Ramos (cell line): ENCODE results near the gene P2RX3.

Source experiments
- in situ Hi-C: fragments of 300-500 bp; cut with MboI; formaldehyde crosslinking; loops from one replicate; pipeline ENCODE4 v1.14.3; 2022; ENCODE audit warnings: low sequenced_read_pairs; ENCODE audit not compliant: unreplicated experiment

The P2RX3 gene

DNA sequence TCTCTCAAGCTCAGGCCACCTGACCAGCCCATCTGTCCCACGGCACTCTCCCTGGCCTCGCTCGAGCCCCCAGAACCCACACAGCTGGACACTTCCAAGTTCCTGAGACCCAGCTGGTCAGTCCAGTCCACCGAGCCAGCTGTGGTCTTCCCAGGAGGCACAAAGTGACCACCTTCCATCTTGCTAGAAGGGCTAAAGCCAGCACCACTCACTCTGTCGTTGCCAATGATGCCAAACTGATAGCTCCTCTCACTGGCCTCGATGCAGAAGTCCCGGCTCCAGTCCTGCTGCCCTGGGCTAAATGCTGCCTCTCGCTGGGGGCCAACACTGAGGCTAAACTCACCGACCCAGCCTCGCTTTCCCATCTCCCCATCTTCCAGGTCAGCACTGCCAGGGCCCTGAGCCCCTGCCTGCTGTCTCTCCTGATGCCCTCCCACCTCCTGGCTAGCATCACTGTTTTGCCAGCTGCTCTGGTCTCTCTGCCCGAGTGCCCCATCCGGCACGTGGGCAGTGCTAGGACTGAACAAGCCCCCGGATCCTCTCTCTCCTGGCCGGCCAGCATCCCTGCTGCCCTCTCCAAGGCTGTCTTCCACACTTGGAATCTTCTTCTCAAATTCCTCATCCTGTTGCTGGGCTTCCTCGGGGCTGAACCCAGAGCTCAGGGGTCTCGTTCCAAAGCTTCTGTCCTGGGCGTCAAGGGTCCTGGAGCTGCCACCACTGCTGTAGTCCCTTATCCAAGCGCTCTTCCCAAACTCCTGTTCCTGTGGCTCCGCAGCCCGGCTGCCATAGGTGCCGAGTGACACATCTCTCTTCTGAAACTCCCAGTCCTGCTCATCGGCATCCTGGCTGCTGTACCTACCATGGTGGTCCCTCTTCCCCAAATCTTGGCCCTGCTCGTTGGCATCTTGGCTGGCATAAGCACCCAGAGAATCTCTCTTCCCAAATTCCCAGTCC, 28.8 kb upstream of the P2RX3 start:
- in situ Hi-C loops, result no loop called here

DNA sequence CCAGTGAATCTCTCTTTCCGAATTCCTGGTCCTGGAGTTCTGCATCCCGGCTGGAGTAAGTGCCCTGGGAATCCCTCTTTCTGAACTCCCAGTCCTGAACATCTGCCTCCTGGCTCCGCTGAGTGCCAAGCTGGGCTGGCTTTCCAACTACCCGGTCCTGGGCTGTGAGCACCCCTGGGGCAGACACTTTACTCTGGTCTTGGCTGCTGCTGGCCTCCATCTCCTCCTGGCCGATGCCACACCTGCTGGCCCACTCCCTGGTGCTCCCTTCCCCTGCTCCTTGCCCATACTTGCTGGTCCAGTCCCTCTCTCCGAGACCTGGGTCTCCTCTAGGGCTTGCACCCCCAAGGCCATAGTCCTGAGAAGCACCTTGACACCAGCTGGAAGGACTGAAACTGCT, 28.1 kb upstream of the P2RX3 start:
- in situ Hi-C loops, result no loop called here

DNA sequence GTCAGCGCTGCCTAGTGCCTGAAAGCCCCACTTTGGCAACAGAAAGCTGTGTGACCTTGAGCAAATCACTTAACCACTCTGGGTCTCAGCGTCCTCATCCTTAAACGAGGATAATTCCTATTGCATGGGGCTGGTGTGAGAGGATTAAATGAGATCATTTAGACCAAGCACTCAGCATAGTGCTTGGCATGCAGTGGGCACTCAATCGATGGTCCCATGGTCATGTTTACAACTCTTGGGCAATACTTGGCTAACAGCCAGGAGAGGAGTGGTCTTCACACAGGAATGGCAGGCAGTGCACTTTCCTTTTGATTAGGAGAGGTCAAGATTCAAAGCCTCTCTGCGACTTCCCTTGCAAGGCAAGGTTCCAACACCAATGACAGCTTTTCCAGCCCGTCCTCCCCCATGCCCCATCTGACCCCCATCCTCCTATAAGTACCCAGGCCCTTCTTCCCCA, 27.5 kb upstream of the P2RX3 start:
- in situ Hi-C loops, result no loop called here

DNA sequence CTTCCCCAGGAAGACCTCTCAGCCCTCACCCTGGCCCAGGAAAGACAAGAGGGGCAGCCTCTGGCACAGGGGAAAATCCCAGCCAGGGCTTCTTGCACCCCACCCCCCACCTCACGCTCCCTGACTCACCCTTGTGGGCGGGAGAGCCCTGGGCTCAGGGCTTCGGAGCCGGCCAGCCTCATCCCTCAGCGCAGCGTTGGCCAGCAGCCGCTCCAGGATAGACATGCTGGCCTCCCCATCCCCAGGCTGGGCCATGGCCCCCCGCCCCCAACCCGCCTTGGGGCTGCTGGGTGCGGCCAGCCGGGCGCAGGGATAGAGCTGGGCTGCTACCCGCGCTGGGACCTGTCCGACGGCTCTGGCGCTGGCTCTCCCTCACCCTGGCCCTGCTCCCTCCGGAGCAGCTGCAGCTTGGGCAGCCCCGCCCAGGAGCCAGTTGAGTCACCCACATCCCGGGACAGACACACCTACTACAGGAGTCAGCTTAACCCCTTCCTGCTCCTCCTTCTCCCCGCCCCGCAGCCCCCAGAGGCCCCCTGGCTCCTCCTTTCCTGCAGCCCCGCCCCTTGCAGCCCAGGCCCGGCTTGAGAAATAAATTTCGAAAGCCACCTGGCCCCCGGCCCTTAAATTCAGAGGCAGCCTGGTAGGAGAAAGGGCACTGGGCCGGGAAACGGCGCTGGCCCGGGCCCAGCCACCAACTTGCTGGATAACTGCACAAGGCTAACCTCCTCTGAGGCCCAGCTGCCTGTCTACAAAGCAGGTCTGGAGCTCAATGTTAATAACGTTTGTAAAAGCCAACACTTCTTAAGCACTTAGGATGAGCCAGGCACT, 26.8 kb upstream of the P2RX3 start:
- in situ Hi-C loops, result no loop called here

DNA sequence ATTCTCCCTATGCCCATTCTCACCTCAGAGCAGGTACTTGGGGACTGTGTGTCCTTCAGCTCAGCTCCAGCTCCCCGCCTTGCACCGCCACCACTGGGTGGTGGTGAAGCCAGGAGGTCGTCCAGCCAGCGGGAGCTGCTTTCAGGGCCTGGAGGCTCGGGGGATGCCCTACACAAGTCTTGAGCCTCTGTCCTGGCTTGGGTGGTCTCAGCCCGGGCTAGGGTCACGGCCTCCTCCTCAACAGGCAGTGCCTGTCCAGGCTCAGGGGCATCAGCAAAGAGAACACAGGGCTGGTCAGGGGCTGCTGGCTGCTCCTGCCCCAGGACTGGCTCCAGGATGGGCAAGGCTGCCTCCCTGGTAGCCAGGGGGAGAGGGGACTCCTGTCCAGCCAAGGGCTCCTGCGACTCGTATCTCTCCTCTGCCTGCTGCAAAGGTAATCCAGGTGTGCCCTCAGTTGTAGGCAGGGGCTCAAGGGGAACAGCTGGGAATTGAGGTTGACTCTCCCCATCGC, 25.6 kb upstream of the P2RX3 start:
- in situ Hi-C loops, result no loop called here

DNA sequence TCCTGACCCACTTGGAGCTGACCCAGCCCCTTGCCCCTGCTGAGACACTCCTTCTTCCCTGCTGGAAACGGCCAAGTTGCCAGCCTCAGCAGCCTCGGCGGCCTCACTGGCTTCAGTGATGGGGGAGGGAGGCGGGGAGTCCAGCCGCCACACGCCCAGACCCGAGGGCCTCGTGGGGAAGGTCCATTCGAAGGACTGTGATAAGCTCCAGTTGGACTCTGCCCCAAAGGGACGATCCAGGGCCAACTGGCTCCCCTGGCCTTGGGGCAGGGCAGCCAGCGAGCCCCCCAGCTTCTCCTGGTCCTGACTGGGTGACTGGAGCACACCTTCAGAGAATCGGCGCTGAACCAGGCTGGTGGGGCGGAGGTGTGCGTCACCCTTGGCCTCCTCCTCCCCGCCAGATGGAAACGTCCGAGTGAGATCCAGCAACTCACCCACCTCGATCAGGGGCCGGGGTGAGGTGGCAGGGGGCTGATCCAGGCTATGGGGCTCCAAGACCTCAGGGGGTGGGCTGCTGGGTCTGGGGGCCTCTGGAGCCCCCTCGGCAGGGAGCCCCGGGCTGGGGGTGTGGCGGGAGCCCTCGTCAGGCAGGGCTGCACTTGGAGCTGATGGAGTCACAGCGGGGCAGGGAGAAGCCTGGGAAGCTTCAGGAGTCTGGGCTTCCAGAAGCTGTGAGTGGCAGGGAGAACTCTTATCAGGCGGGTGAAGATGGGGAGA, 24.9 kb upstream of the P2RX3 start:
- in situ Hi-C loops, result no loop called here

DNA sequence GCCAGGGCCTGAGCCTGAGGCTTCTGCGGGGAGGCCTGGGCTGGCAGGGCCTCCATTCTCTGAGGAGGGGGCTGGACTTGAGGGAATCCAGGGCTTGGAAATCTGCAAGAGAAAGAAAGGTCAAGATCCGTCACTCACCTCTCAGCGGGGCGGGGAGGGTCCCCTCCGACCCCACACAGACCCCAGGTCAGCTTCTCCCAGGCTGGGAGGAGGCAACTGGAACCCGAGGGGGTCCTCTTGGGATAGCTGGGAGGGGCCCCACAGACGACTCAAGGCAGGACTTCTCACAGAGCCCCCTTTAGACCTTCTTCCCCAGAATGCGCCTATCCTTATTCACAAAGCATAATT, 24.4 kb upstream of the P2RX3 start:
- in situ Hi-C loops, result no loop called here

DNA sequence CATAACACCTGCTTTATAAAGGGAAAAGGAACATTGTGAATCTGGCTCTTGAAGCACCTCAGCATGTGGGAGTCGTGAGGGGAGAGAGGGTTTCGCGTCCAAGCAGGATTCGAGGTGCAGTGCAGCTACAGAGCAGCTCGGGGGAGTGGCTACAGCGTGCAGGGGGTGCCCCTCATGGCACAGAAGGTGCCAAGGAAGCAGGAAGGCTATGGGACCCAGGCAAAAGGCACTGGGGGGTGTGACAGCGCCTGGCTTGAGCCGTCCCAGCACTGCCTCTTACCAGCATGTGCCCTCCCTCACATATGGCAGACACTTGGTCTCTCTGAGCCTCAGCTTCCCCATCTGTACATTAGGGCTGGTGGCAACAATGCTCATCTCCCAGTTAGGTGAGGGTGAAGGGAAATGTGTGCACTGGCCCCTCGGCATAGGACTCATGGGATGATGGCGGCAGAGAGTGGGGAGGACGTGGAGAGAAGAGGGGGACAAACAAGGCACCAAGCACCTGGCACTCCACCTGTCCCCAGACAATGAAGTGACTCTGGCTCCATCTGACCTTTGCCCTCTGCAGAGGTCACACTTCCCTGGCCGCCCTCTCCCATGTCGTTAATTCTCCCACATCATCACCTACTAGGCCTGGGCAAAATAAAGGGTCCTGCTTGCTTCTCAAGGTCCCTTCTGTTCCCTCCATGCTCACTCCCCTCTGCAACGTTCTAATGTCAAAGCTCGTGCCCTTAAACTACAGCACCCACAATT, 23.8 kb upstream of the P2RX3 start:
- in situ Hi-C loops, result no loop called here

DNA sequence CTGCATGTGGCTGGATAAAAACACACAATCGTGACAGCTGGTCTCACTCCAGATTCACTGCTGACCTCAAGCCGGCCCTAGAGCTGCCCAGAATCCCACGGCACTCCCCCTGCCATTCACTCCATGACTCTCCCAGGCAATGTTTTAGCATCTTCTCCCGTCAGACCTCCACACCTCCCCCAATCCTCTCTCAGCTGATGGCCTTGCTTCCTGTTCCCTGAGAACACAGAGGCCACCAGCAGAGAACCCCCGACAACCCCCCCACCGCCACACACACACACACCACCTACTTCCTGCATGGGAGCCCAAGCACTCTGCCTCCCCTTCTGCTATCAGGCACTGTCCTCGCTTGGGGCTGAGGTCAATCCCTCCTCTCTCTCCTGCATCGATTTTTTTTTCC, 22.7 kb upstream of the P2RX3 start:
- in situ Hi-C loops, result no loop called here

DNA sequence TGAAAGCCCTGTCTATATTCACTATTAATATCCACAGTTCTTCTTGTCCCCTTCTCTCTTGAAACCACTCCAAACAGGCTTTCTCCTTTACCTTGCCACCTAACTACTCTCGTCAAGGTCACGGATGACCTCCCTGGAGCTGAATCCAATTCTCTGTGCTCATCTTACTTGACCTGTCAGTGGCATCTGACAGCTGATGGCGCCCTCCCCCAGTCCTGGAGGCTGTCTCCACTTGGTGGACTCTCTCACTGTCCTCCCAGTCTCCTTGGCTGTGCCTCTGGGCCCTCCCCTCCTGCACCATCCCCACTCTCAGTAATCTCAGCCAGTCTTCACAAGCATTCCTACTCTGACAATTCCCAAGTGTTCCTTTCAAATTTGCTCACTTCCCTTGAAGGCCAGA, 22.1 kb upstream of the P2RX3 start:
- in situ Hi-C loops, result no loop called here

DNA sequence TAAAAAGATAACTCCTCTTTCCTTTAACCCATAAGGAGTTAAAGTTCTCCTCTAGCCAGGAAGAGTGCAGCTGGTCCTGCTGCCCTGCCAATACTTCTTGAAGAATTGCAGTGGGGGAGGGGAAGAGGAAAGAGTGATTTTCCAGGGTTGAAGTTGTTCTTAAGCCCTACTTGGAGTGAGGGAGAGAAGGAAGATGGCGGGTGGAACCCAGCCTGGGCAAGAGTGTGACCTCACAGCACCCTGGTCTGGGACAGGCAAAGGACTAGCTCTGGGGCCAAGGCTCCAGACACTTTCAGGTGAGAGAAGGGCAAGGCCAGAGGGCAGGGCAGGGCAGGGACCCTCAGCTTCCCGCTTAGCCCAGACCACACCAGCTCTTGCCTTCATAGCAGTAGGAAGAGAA, 20.0 kb upstream of the P2RX3 start:
- in situ Hi-C loops, result no loop called here

DNA sequence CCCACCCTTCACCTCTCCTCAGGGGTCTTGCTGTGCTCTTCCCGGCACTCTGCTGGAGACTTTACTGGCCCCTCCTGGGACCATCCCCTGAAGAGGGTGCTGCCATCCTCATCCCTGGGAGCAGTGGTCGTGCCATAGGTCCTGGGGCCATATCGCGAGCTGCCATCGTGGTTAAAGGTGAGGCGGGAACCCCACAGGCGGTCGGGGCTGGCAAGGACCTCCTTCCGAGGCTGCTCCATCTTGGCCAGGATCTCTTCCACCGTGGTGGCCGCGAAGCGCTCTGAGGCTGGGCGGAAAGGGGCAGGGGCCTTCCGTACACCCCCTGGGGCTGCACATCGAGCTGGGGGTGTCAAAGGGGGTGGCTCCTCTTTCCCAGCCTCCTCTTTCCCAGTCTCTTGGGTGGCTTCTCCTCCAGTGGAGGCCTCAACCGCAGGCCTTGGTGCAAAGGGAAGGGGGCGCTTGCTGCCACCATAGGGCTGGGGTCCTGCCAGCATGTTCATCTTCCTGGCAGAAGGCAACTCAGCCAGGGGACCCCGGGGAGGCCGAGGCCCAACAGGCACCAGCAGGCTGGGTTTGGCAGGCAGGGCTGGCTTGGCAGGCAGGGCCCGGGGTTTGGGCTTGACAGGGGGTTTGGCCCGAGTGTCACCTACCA, 18.0 kb upstream of the P2RX3 start:
- in situ Hi-C loops, result no loop called here

DNA sequence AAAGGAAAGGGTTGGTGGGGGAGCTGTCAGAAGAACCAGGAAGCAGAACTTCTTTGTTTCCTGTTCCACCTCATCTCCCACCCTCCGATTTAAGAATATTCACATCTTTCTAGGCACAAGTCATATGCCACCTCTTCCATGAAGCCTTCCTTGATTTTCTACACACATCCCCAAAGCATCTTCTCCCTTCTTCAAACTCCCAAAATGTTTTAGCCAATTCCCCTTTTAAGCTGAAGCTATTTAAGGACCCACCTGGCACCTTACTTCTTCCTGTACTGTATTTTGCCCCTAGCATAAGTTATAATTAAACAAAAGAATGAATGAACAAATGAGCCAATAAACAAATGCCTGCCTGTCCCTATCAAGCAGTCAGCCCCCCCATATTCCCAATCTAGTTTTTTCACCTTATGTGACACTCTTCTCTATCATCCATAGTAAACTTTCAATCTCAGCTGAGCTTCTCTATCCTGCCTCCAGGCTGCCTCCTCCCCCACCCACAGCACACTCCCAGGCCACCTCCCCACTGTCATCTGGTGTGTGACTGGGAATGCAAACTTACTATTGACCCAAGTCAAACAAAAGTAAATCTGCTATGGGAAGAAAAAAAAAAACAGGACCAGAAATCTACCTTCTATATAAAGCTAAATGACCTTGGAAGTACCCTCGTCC, 17.3 kb upstream of the P2RX3 start:
- in situ Hi-C loops, result no loop called here

DNA sequence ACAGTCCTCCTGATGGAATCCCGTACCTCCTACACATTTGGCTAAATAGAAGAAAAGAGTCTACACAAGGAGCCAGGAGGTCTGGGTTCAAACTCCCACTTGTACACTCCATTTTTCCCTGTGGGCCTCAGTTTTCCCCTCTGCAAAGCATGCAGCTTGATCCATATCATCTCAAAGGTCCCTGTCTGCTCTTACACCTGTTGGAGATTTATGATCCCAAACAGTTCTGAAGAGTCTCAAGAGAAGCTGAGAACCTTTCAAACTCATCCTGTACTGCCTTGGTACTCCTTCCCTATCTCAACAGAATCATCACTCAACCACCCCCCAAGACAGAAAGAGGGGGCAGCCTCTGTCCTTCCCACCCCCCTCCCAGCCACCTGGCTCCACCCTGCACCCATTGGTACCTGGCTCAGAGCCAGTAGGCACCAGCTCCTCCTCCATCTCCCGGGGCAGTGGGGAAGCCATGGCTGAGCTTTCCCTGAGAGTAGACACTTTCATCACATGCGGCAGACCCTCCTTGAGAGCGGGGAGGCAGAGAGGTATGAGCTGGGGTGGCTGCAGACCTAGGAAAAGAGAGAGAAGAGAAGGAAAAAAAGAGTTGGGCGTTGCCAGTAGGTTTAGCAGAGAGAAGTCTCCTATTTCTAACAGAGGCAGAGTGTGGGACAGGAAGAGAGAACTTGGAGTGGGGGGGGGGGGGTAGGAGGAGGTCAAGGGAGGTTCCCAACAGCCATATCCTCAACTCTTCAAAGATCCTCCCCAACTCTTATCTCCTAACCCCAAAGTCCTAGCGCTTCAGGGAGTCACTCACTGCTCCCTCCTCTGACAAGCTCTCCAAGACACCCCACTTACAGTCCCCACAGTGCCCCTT, 16.5 kb upstream of the P2RX3 start:
- in situ Hi-C loops, result no loop called here

DNA sequence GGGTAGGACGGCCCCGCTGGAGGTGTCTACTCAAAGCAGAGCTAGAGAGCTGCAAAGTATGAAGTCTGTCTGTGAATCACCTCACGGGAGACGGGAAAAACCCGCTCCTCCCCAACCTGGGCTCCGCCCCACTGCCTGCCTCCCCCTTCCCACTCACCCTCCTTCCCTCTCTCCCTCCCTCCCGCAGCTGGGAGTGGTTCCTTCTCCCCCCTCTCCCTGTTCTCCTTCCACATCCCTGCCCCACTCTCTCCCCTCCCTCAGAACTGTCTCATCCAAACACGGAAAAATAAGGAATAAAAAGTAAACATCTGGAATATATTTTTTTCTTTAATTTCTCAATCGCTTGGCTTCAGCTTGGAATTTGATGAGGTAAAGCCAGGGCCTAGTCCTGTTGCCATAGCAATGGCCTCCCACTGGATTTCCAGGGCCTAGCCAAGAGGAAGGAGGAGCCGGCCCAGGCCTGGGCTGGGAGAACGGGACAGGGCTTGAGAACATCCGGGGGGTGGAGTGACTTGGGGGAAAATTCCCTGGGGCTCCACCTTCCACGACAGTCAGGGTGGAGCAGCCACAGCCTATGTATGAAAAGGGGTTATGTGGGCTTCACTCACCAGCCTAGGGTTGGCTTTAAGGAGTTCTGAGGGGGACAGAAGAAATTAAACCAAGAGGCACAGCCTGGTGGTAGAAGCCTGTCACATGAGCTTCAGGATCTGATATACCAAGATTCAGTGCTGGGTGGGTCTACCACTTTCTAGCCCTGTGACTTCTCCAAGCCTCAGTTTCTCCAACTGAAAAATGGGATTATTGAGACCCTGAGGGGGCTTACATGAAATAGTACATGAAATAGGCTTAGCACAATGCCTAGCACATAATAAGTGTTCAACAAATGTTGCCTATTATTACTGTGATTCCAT, 15.6 kb upstream of the P2RX3 start:
- in situ Hi-C loops, result no loop called here

DNA sequence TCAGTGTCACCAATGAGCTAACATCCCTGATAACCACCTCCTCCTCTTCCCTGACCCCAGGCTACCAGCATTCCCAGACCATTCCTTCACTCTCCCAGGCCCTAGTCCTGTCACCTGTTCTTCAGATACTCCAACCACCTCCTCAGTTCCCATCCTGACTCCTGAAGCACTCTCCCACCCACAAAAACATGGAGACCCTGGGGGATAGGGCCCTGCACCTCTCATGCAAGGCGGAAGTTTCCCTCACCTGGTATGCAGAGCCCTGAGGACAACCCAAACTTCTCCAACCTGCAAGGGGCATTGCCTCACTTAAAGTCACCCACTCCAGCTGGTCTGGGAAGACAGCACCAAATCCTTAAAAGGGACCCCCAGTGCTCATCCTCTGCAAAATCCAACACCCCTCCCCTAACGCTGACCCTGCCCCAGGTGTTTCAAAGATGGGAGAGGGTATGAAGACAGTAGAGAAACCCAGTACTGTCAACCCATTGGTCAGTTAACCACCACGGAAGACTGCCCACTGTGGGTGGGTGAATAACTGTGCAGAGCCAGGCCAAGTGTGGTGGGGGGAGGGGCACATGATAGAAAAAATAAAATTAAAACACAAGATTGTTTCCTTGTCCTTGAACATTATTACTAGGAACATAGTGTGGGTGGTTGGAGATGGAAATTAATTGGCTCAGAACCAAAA, 14.8 kb upstream of the P2RX3 start:
- in situ Hi-C loops, result no loop called here

DNA sequence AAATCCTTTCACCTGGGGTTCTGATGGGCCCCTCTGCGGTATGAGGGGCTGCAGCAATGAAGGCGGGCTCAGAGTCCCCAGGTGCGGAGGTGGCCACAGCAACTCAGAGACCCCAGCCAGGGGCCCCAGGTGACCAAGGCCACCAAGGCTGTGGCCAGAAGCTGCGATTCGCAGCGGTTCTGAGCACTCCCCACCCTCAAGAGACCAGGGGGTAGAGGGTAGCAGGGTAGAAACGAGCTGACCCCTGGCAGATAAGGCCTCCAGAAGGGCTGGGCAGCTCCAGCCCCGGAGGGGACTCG, 14.3 kb upstream of the P2RX3 start:
- in situ Hi-C loops, result no loop called here
